NB4 (cell line): ENCODE results near the gene PHF20.

Source experiments
- MYC ChIP-seq: IDR thresholded peaks from 2 replicates; pipeline ENCODE4 v1.6.1; 2011; ENCODE audit warnings: low read depth, low read length
- POLR2A ChIP-seq: IDR thresholded peaks from 2 replicates; pipeline ENCODE4 v1.6.1; 2011; ENCODE audit warnings: mild to moderate bottlenecking; ENCODE audit not compliant: insufficient read length; ENCODE audit errors: extremely low read depth
- TF ChIP-seq, protein P1 (sequence below): IDR thresholded peaks from one replicate; pipeline ENCODE4 v1.5.1; 2012; ENCODE audit warnings: low read depth, low read length

DNA sequence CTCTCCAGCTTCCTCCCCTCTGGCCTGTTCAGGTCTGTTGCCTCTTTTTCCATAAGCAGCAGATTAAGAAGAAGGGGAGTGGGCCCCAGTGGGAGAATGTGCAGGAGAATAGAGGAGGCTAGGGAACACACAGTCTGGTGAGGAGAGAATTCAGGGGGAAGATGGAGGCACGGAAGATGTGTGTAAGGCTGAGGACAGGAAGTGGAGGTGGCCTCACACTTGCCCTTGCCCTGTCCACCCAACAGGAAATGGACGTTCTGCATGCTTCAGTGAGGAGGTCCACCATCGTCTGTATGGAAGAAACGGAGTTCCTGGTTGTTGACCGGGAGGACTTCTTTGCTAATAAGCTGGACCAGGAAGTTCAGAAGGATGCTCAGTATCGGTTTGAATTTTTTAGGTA, 212.6 kb downstream of the PHF20 start:
- TF ChIP-seq, protein P1, sequence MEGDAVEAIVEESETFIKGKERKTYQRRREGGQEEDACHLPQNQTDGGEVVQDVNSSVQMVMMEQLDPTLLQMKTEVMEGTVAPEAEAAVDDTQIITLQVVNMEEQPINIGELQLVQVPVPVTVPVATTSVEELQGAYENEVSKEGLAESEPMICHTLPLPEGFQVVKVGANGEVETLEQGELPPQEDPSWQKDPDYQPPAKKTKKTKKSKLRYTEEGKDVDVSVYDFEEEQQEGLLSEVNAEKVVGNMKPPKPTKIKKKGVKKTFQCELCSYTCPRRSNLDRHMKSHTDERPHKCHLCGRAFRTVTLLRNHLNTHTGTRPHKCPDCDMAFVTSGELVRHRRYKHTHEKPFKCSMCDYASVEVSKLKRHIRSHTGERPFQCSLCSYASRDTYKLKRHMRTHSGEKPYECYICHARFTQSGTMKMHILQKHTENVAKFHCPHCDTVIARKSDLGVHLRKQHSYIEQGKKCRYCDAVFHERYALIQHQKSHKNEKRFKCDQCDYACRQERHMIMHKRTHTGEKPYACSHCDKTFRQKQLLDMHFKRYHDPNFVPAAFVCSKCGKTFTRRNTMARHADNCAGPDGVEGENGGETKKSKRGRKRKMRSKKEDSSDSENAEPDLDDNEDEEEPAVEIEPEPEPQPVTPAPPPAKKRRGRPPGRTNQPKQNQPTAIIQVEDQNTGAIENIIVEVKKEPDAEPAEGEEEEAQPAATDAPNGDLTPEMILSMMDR, result no peak
- no peak for TF ChIP-seq POLR2A
- TF ChIP-seq MYC, result no peak
